Measurements from ENCODE around the gene GNB3.

The GNB3 gene

GRCh38 chr12:6840761-6841515 is at the start of gene GNB3:
GNB3 (plus strand) TSS chr12:6840925; CDS start chr12:6841288, 363 bp downstream.
- no peak for DNase-seq (ENCODE audit: extremely low read depth, low read depth)
- TF ChIP-seq CTCF (IDR thresholded peaks at IDR 0.05; ENCODE audit: low read depth, low read length) = no peak

- DNase-seq (ENCODE audit: extremely low read depth, low read depth) = no peak
Measured at GRCh38 chr12:6791931-6792520, 48.7 kb upstream of the GNB3 start.

GRCh38 chr12:6792522-6793201 is 48.1 kb upstream of the GNB3 start:
- TF ChIP-seq CTCF (IDR thresholded peaks at IDR 0.05; ENCODE audit: low read depth, low read length) = no peak
- DNase-seq (ENCODE audit: extremely low read depth, low read depth) = no peak

More at GRCh38 chr12:6791931-6792520, 48.7 kb upstream of the GNB3 start:
- TF ChIP-seq CTCF (IDR thresholded peaks at IDR 0.05; ENCODE audit: low read depth, low read length) = no peak

GRCh38 chr12:6795088-6795487 is 45.6 kb upstream of the GNB3 start:
- no peak for DNase-seq (ENCODE audit: extremely low read depth, low read depth)
- no peak for TF ChIP-seq CTCF (IDR thresholded peaks at IDR 0.05; ENCODE audit: low read depth, low read length)

GRCh38 chr12:6796576-6796975 is 44.1 kb upstream of the GNB3 start:
- no peak for DNase-seq (ENCODE audit: extremely low read depth, low read depth)
- no peak for TF ChIP-seq CTCF (IDR thresholded peaks at IDR 0.05; ENCODE audit: low read depth, low read length)

- DNase-seq (ENCODE audit: extremely low read depth, low read depth) = no peak
- TF ChIP-seq CTCF (IDR thresholded peaks at IDR 0.05; ENCODE audit: low read depth, low read length) = no peak
Measured at GRCh38 chr12:6799147-6799546, 41.6 kb upstream of the GNB3 start.

GRCh38 chr12:6807170-6807569 is 33.6 kb upstream of the GNB3 start:
- DNase-seq (ENCODE audit: extremely low read depth, low read depth) = no peak
- TF ChIP-seq CTCF (IDR thresholded peaks at IDR 0.05; ENCODE audit: low read depth, low read length) = no peak

Data from AG09319 (cell line).